Upper lobe of left lung (tissue), 4 donors: ENCODE measurements around the gene INPP5D.

Experiments
- CTCF ChIP-seq, 6 experiments: fragments of 450-650 bp in 4 of 6; fragments of 200-600 bp in 2 of 6; sonication (generic) in 2 of 6; IDR thresholded peaks; one replicate each; pipeline ENCODE4 v1.5.1; 2016 to 2019; ENCODE audit warnings: antibody characterized with exemption in 6 of 6
- POLR2A ChIP-seq, 4 donors: fragments of 450-650 bp; IDR thresholded peaks; one replicate each; pipeline ENCODE4 v1.5.1; 2016 to 2017; ENCODE audit warnings: antibody characterized with exemption in 4 of 4, mild to moderate bottlenecking in 2 of 4
- POLR2AphosphoS5 ChIP-seq, 2 donors: sonication (generic); formaldehyde crosslinking; IDR thresholded peaks; one replicate each; pipeline ENCODE4 v1.5.1; 2017; ENCODE audit warnings: antibody characterized with exemption in 2 of 2

- TF ChIP-seq CTCF (IDR thresholded peaks at IDR 0.05) (no peak), POLR2AphosphoS5 (IDR thresholded peaks at IDR 0.05) (no peak), POLR2A (IDR thresholded peaks at IDR 0.05) (no peak)
These were observed 159.7 kb downstream of the INPP5D start for GRCh38 chr2:233219848-233220247.
